Testis (tissue), 3 donors: Measurements from ENCODE around the gene ITPK1. TPM values are rescaled to one million over a fixed set of nuclear protein-coding genes. Genes with fewer than 3 reads are reported as not detected.

Source experiments
- DNase-seq: peaks from one replicate; pipeline ENCODE4 v3.0.0-alpha.2; 2019
- H3K27ac ChIP-seq, 2 donors: fragments of 200-600 bp; sonication (generic); one replicate each; pipeline ENCODE4 v1.5.1; 2019
- H3K27me3 ChIP-seq: fragments of 200-600 bp; sonication (generic); one replicate; pipeline ENCODE4 v1.5.1; 2019
- H3K36me3 ChIP-seq: fragments of 200-600 bp; sonication (generic); one replicate; pipeline ENCODE4 v1.5.1; 2017; ENCODE audit warnings: low read depth; ENCODE audit errors: missing control alignments
- H3K4me1 ChIP-seq: fragments of 200-600 bp; sonication (generic); one replicate; pipeline ENCODE4 v1.5.1; 2019
- H3K4me3 ChIP-seq, 2 donors: fragments of 200-600 bp; sonication (generic); one replicate each; pipeline ENCODE4 v1.5.1; 2017 to 2019
- H3K9me3 ChIP-seq: fragments of 200-600 bp; sonication (generic); one replicate; pipeline ENCODE4 v1.5.1; 2017
- POLR2A ChIP-seq: fragments of 450-650 bp; IDR thresholded peaks from one replicate; pipeline ENCODE4 v1.6.1; 2017; ENCODE audit warnings: antibody characterized with exemption, mild to moderate bottlenecking, moderate library complexity
- WGBS, 2 donors: methylation state at CpG; one replicate each; pipeline ENCODE4 v1.1.5; 2018; 5-methylcytosine and 5-hydroxymethylcytosine counted together
- intact Hi-C: fragments of 100-400 bp; cut with DNase I; formaldehyde crosslinking; loops from one replicate; pipeline ENCODE4 v1.15.1; 2023; ENCODE audit warnings: low total_unique reads
- polyA plus RNA-seq: library from polyadenylated mRNA; stranded (reverse); fragments of 350-450 nt; fragmentation: Illumina TruSeq; extraction: RNeasy Lipid Tissue Mini Kit (QIAGEN cat#74804); gene quantifications from one replicate; pipeline ENCODE4 v1.2.3, GENCODE V29; 2014; ENCODE audit warnings: low read depth, low replicate concordance; ENCODE audit not compliant: insufficient read depth
- total RNA-seq, 2 donors: library from RNA; depleted of rRNA; stranded (reverse); fragments of >200 nt; gene quantifications; one replicate each; pipeline ENCODE4 v1.2.3, GENCODE V29; 2016
- TF ChIP-seq, protein P1 (sequence below), 3 experiments: fragments of 450-650 bp in 2 of 3; fragments of 200-600 bp in 1 of 3; sonication (generic) in 1 of 3; IDR thresholded peaks; one replicate each; pipeline ENCODE4 v1.5.1; 2016 to 2019; ENCODE audit warnings: antibody characterized with exemption in 3 of 3, mild to moderate bottlenecking in 2 of 3, moderate library complexity in 1 of 3

The ITPK1 gene
- total and polyA plus RNA-seq, 3 donors from 2014 or later, result 78.3 to 92.5 (median 90.6) TPM

DNA sequence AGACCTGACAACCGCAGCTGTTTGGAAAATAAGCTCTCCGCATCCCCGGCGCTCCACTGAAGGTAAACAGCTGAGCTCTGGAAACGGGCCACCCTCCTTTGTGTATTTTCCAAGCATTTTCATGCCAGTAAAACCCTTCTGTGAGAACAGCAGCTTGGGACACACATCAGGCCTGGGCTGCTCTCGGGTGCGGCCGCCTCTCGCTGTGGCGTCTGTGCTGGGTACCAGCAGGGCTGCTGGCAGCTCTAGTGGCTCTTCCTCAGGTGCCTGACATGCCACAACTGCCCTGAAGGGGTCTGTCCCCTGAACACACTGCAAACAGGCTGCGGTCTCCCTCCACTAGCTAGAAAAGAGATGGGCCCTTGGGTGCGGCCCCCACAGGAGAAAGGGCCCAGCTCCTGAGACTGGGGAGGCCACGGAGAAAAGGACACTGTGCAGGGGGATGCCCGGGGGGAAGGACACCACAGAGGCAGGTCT lies 96.3 kb downstream of the ITPK1 start:
- Histone ChIP-seq H3K27me3 (no peaks in the 10 kb centered on the region), H3K9me3 (no peaks in the 10 kb centered on the region), H3K27ac (peak overlapping the region; percentile 60 to 68), H3K36me3 (no peaks in the 10 kb centered on the region), H3K4me1 (peaks cover 35% of the 10 kb centered on the region), H3K4me3 (no peak overlapping the region)
- DNase-seq, result peak; percentile 57
- intact Hi-C loops, result no loop called here
- no peak for TF ChIP-seq POLR2A
- TF ChIP-seq, protein P1, sequence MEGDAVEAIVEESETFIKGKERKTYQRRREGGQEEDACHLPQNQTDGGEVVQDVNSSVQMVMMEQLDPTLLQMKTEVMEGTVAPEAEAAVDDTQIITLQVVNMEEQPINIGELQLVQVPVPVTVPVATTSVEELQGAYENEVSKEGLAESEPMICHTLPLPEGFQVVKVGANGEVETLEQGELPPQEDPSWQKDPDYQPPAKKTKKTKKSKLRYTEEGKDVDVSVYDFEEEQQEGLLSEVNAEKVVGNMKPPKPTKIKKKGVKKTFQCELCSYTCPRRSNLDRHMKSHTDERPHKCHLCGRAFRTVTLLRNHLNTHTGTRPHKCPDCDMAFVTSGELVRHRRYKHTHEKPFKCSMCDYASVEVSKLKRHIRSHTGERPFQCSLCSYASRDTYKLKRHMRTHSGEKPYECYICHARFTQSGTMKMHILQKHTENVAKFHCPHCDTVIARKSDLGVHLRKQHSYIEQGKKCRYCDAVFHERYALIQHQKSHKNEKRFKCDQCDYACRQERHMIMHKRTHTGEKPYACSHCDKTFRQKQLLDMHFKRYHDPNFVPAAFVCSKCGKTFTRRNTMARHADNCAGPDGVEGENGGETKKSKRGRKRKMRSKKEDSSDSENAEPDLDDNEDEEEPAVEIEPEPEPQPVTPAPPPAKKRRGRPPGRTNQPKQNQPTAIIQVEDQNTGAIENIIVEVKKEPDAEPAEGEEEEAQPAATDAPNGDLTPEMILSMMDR (IDR thresholded peaks at IDR 0.05), result no peak
- WGBS, 2 donors, result 45 to 71% methylated on average over 13 to 14 of the region's 14 CpGs

DNA sequence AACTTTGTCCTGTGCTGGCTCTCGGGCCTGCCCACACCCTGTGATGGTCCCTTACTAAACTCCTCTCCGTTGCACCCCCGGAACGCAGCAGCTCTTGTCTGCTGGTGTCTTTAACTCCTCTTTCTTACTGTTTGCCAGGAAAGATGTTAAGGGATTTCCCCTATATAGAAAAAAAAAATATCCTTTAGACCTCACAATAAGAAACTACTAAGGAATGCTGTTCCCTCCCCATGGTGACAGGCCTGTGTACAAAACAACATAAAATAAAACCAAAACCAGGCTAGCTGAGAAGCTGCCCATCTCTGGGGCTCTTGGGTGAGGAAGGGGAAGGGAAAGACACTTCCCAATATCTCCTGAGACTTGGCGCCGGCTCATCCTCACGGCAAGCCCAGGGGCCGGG lies 97.4 kb downstream of the ITPK1 start:
- intact Hi-C loops, result no loop called here
- Histone ChIP-seq H3K4me3 (no peak overlapping the region), H3K4me1 (peaks cover 45% of the 10 kb centered on the region), H3K36me3 (no peaks in the 10 kb centered on the region), H3K27ac (no peak overlapping the region), H3K9me3 (no peaks in the 10 kb centered on the region), H3K27me3 (no peaks in the 10 kb centered on the region)
- no peak for DNase-seq
- WGBS, 2 donors, result 54 to 72% methylated on average over 8 of the region's 8 CpGs
- TF ChIP-seq, protein P1 (IDR thresholded peaks at IDR 0.05), result no peak
- no peak for TF ChIP-seq POLR2A

DNA sequence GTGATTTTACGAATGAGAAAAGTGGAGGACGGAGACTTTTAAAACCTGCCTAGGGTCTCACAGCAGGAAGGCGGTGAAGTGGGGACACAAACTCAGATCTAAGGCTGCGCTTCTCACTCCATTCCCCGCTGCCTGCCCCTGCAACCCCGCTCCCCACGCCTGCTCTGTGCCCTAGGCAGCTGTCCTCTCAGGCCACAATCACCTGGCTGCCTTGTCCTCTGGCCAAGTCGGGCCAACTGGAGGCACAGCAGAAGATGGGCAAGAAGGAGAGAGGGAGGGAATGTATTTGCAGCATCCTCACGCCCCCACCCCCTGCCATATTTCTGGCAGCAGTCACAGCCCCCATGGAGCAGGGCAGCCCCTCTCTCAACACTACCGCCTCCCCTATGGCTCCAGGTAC lies 97.8 kb downstream of the ITPK1 start:
- H3K4me1 ChIP-seq, result peaks cover 50% of the 10 kb centered on the region
- 85 to 87% methylated on average over 8 to 10 of the region's 10 CpGs for WGBS, 2 donors
- DNase-seq, result no peak
- H3K9me3 ChIP-seq, result no peaks in the 10 kb centered on the region
- H3K27me3 ChIP-seq, result no peaks in the 10 kb centered on the region
- H3K4me3 ChIP-seq, result no peak overlapping the region
- intact Hi-C loops, result no loop called here
- H3K36me3 ChIP-seq, result no peaks in the 10 kb centered on the region
- H3K27ac ChIP-seq, result no peak overlapping the region
- no peak for TF ChIP-seq POLR2A
- TF ChIP-seq, protein P1 (IDR thresholded peaks at IDR 0.05), result no peak

DNA sequence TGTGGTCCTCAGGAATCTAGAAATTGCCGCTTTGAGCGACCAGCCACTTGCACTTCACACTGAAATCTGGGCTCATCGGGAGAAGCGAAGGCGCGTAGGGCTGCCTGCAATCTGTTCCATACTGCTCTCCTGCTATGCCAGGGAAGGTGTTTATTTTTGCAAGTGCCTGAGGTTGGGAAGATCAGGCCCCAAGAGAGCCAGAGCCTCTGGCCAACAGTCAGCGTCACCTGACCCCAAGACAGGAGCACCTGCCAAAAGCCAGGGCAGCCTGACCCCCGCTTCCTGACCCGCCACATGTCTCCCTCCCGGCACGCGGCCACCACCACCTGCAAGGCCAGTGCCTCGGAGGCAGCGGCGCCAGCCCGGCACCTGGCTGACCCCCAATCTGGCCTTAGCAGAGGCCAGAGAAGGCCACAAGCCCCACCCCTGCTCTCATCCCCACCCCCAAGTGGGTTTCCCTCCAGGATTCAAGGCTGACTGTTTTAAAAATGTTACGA lies 98.4 kb downstream of the ITPK1 start:
- 41 to 55% methylated on average over 14 to 17 of the region's 17 CpGs for WGBS, 2 donors
- no peak for TF ChIP-seq POLR2A
- TF ChIP-seq, protein P1 (IDR thresholded peaks at IDR 0.05), result no peak

DNA sequence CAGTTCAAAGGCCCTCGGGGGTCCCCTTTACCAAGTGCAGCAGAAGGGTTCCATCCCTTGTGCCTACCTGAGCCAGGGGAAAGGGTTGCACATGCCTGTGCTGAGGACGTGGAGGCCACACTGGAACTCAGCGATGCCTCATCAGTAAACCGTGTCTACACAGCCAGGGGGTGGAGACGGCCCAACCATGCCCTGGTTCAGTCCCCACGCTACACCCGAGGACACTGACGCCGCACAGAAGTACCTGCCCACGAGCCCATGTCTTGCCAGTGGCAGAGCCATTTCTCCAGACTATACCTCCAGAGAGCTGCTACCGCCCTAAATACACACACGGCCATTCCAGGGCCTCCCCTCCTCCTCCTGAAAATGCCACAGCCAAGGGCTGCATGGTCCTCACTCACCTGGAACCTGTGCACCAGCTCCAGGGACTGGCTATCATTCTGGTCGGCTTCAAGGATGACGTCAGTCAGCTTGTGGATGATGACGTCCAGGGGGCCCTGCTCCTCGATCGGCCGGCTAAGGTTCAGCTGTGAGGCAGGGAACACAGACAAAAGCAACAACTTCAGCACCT lies 99.4 kb downstream of the ITPK1 start:
- H3K4me3 ChIP-seq, result no peak overlapping the region
- no peaks in the 10 kb centered on the region for H3K36me3 ChIP-seq
- TF ChIP-seq, protein P1 (IDR thresholded peaks at IDR 0.05), result no peak
- no peak for TF ChIP-seq POLR2A
- DNase-seq, result no peak
- no peaks in the 10 kb centered on the region for H3K27me3 ChIP-seq
- intact Hi-C loops, result no loop called here
- no peak overlapping the region for H3K27ac ChIP-seq
- H3K4me1 ChIP-seq, result peaks cover 65% of the 10 kb centered on the region
- 89 to 97% methylated on average over 12 to 18 of the region's 18 CpGs for WGBS, 2 donors
- H3K9me3 ChIP-seq, result no peaks in the 10 kb centered on the region

More for the DNA sequence above, 98.4 kb downstream of the ITPK1 start:
- Histone ChIP-seq H3K9me3 (no peaks in the 10 kb centered on the region), H3K27ac (no peak overlapping the region), H3K36me3 (no peaks in the 10 kb centered on the region), H3K4me3 (no peak overlapping the region), H3K4me1 (peaks cover 55% of the 10 kb centered on the region), H3K27me3 (no peaks in the 10 kb centered on the region)
- no peak for DNase-seq
- intact Hi-C loops, result no loop called here
